NCI-H1105 (cell line): Measurements from ENCODE around the gene RAB43.
"Not testable (repeated sequence)": the region's sequence is repeated elsewhere in the genome, so short reads cannot be mapped to it uniquely, and the experiment has no call there.

Source experiments
- DNase-seq: peaks from one replicate; lab custom pipeline; 2025; lab: John Stamatoyannopoulos, UW

RAB43 gene

GRCh38 chr3:129121792-129122411 lies at the start of gene RAB43:
Gene RAB43, minus strand, starts transcription at chr3:129121804. Its CDS starts 315 bp downstream, at chr3:129121489.
- peak; percentile 98 for DNase-seq

- DNase-seq, result no peak
These were observed 45.2 kb upstream of the RAB43 start for GRCh38 chr3:129166579-129167332.

GRCh38 chr3:129165594-129165993 lies 44.0 kb upstream of the RAB43 start:
- DNase-seq, result not testable (repeated sequence)

GRCh38 chr3:129164500-129164899 lies 42.9 kb upstream of the RAB43 start:
- DNase-seq, result no peak

GRCh38 chr3:129162729-129163579 lies 41.4 kb upstream of the RAB43 start:
- DNase-seq, result no peak

- no peak for DNase-seq
These were observed 40.3 kb upstream of the RAB43 start for GRCh38 chr3:129161860-129162271.

- DNase-seq, result peak; percentile 97
These were observed 39.6 kb upstream of the RAB43 start, which contains the start of gene ISY1 for GRCh38 chr3:129160891-129161859. Gene ISY1, minus strand, starts transcription at chr3:129161063. Its CDS starts 88 bp downstream, at chr3:129160975.

- DNase-seq, result no peak
These were observed 23.2 kb upstream of the RAB43 start for GRCh38 chr3:129144786-129145185.

GRCh38 chr3:129141011-129141410 lies 19.4 kb upstream of the RAB43 start:
- not testable (repeated sequence) for DNase-seq

- DNase-seq, result no peak
These were observed 18.3 kb upstream of the RAB43 start for GRCh38 chr3:129139911-129140310.

- not testable (repeated sequence) for DNase-seq
These were observed 14.7 kb upstream of the RAB43 start for GRCh38 chr3:129136275-129136674.

- no peak for DNase-seq
These were observed 10.7 kb upstream of the RAB43 start for GRCh38 chr3:129132097-129132866.

- no peak for DNase-seq
These were observed 10.0 kb upstream of the RAB43 start for GRCh38 chr3:129131465-129132088.

GRCh38 chr3:129130291-129130813 lies 8.7 kb upstream of the RAB43 start:
- no peak for DNase-seq

GRCh38 chr3:129128357-129129155 lies 7.0 kb upstream of the RAB43 start:
- DNase-seq, result no peak

GRCh38 chr3:129126726-129127280 lies 5.2 kb upstream of the RAB43 start:
- DNase-seq, result no peak

GRCh38 chr3:129123314-129124060 lies 1.9 kb upstream of the RAB43 start:
- no peak for DNase-seq
